Colon (tissue), 2 donors: Measurements from ENCODE around the gene SLC39A13.
"Not testable (repeated sequence)": the region's sequence is repeated elsewhere in the genome, so short reads cannot be mapped to it uniquely, and the experiment has no call there.

ENCODE experiments used
- FAIRE-seq: peaks from 2 replicates; lab custom pipeline; 2012; peaks lifted over from hg19 to GRCh38; lab: Jason Lieb, UNC
- donor health status: control.
- donor health status: control.

SLC39A13 gene

GRCh38 chr11:47453365-47453764 is 45.0 kb downstream of the SLC39A13 start:
- FAIRE-seq: no peak

- not testable (repeated sequence) for FAIRE-seq
Measured at GRCh38 chr11:47454258-47454671, 45.9 kb downstream of the SLC39A13 start.

- FAIRE-seq: no peak
Measured at GRCh38 chr11:47460571-47461235, 52.3 kb downstream of the SLC39A13 start.

- no peak for FAIRE-seq
Measured at GRCh38 chr11:47461876-47462275, 53.5 kb downstream of the SLC39A13 start.

- no peak for FAIRE-seq
Measured at GRCh38 chr11:47464483-47464882, 56.1 kb downstream of the SLC39A13 start.
